ENCODE results near the gene FYB1.

FYB1 gene

GRCh38 chr5:39116344-39117170 lies 102.8 kb downstream of the FYB1 start:
- no peak for DNase-seq

DNA sequence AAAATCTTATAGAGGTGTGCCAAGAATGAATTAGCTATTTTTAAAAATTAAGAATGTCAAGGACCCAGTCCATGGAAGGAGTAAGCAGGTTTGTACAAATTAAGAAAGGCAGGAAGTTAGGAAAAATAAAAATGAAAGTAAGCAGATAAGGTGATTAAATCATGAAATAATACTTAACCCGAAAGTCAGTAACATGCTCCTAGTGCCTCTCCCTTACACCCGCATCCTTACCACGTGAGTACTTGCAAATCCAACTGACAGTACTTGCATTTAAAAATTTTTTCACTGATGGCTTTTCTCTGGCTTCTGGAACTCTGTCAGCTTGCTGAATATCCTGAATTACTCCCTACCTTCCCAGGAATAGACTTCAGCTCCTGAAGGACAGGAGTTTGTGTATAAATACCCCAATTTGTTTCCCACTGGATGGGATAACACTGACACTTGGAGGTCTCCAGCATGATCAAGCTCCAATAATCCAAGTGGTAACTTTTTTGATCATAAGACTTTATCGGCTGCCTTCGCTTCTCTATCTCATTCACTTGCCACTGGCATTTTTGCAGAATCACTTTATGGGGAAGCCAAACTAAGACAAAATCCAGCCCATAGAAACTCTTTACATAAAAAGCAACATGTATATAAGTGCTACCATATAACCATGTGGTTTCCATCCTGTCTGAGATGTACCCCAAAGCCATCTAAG lies 103.6 kb downstream of the FYB1 start:
- DNase-seq = no peak

GRCh38 chr5:39114155-39114554 lies 105.2 kb downstream of the FYB1 start:
- DNase-seq = no peak

- DNase-seq = no peak
These were observed 105.9 kb downstream of the FYB1 start for GRCh38 chr5:39113354-39113953.

DNA sequence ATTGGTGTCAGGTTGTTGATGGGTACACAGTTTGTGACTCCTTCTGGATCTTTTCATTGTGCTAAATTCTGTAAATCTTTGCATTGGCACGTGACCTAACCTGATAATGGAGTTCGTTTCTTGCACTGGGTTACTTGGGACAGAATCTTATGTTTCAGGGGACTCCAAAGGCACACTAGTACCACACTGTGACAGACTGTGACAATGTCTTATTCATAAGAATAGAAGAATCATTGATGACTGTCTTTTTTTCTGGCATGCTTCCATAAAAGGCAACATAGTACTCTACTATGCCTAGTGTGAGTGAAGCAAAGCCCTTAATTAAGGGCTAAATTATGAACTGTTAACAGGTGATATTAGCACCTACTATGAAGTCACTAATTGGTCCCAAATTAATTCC lies 109.8 kb downstream of the FYB1 start:
- no peak for DNase-seq

DNA sequence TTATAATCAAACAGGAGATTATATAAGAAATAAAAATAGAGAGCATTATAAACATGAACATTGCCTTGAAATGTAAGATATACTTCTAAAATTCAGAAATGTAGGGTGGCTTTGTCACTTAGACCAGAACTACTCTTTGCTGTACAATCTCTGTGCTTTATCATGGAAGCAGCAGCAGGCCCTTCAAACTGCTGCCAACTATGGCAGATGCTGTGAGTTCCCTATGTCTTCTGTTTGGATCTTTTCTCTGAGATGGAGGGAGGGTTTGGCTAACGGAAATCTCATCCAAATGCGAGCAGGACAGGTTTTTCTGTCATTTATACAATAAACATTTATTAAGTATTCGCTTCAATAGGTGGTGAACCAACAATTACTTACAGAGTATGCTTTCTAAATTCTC lies 110.4 kb downstream of the FYB1 start:
- DNase-seq = no peak

GRCh38 chr5:39107350-39107749 lies 112.0 kb downstream of the FYB1 start:
- DNase-seq = no peak

GRCh38 chr5:39106322-39106721 lies 113.0 kb downstream of the FYB1 start:
- no peak for DNase-seq

DNA sequence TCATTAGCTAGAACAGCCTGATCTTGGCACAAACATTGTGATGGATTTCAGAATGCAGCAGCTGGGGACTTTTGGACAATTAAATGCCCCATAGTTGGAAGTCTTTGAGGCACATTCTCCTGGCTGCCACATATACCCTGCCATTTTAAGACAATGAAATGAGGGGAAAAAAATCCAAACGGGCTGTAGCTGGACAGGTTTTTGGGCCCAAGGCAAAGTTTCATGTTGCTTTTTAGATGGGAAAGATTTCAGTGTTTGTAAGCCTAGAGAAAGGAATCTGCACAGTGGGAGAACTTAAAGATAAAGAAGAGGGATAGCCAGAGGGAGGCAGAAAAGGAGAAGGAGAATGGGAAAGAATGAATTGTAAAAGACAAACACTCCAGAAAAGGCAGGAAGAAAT lies 115.1 kb downstream of the FYB1 start:
- DNase-seq = no peak

DNA sequence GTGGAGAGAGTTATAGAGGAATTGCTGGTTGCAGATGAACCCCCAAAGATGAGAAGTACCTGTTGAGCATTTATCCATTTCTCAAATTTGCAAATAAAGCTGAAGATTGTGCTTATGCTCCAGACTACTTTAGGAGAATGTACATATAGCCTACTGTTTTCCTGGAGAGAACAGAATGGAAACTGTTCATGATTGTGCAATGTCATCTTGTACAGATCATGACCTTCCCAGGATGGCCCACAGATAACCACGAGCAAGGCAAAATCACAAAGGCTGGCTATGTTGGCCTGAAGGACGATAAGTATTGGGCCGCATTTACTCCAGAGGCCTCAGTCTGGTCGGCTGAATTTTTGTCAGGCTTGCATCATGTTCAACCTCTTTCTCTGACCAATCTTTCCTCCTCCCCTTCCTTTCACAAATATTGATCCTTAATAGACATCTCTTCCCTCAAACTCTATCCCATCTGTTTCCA lies 116.6 kb downstream of the FYB1 start:
- no peak for DNase-seq

GRCh38 chr5:39100851-39101396 lies 118.4 kb downstream of the FYB1 start:
- no peak for DNase-seq

- no peak for DNase-seq
These were observed 119.0 kb downstream of the FYB1 start for GRCh38 chr5:39100301-39100850.

- no peak for DNase-seq
These were observed 119.5 kb downstream of the FYB1 start for GRCh38 chr5:39099831-39100230.

DNA sequence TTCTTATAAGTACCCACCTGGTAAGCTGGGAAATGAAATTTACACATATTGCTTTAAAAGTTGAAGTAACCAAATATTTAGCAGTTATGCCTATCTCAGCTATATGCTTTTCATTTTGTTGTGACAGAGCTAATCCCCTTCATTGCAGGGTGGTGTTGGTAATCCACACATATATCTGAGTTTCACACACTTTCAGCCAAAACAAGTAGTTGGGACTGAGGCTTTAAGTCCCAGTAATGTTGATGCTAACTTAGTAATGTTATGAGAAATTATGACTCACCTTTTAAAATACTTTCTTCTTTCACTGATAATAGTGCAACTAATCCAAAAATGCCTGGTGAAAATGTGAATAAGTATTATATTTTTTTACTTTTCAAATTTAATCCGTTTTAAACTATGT lies 126.0 kb downstream of the FYB1 start:
- no peak for DNase-seq

DNA sequence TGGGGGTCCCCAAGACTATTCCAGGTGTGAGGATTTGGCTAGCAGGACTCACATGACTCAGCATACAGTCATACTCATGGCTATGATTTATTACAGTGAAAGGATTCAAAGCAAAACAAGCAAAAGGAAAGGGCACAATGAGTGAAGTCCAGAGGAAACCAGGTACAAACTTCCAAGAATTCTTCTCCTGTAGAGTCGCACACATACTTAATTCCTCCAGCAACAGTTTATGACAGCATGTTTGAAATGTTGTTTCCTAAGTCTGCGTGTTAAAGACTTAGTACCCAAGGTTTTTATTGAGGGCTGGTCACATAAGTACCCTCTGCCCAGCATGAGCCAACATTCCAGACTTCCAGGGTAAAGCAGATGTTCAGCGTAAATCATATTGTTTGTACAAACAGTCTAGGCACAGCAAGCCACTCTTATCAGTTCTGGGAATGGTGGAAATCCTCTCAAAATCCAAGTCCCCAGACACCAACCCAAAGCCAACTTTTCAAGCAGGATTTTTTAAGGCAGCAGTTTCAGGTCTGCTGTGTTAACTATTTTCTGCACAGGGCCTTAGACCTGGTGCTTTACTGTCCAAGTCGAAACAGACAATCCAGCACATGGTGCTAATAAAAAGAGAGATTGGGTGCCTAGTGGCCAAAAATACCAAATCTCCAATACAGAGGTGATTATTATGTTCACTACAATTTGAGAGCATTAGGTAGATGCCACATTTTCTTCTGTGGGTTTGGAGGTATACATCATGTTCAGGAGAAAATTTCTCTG lies 126.6 kb downstream of the FYB1 start:
- DNase-seq = no peak

DNA sequence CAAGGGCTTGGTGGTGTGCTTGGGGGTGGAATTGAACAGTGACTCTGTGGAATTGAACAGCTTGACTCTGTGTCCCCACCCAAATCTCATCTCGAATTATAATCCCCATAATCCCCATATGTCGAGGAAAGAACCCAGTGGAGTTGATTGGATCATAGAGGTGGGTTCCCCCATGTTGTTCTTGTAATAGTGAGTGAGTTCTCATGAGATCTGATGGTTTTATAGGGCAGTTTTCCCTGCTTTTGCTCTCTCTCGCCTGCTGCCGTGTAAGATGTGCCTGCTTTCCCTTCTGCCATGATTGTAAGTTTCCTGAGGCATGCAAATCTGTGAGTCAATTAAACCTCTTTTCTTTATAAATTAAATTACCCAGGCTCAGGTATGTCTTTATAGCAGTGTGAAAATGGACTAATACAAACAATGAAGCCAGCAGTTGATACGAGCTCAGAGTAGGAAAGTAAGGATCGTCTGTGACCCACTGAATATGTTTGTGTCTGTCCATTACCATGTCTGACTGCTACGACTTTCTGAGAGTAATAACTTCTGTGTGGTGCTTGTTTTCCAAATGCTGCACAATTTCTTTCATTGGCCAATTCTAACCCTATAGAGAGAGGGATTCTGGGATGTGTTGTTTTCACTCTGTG lies 127.3 kb downstream of the FYB1 start:
- no peak for DNase-seq

DNA sequence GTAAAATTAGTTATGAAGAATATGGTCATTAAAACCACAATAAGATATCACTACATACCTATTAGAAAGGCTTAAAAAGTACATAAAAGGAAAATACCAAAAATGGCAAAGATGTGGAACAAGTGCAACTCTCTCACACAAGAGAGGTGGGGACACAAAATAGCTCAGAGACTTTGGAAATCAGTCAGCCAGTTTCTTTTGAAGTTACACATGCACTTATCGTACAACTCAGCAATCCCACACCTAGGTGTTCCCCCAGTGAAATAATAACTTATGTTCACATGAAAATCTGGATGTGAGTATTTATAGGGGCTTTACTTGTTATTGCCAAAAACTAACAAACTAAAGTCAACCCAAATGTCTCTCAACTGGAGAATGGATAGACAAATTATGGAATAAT lies 135.4 kb downstream of the FYB1 start:
- no peak for DNase-seq

- DNase-seq = no peak
These were observed 136.4 kb downstream of the FYB1 start for GRCh38 chr5:39082995-39083394.

- DNase-seq = no peak
These were observed 138.7 kb downstream of the FYB1 start for GRCh38 chr5:39080597-39081204.

GRCh38 chr5:39080168-39080567 lies 139.2 kb downstream of the FYB1 start:
- no peak for DNase-seq

GRCh38 chr5:39079147-39079546 lies 140.2 kb downstream of the FYB1 start:
- DNase-seq = no peak

Data from GOT3 (cell line).